22Rv1 (cell line): Measurements from ENCODE around the gene PATE2.

Experiments
- H3K27ac ChIP-seq: fragments of 450-650 bp; 2 replicates; pipeline ENCODE4 v1.5.1; 2017
- CTCF ChIP-seq: fragments of 450-650 bp; IDR thresholded peaks from 2 replicates; pipeline ENCODE4 v1.5.1; 2017; ENCODE audit warnings: mild to moderate bottlenecking
- ZFX ChIP-seq: fragments of 450-650 bp; IDR thresholded peaks from 2 replicates; pipeline ENCODE4 v1.6.1; 2017; ENCODE audit warnings: antibody characterized with exemption, borderline replicate concordance

The PATE2 gene

GRCh38 chr11:125784678-125785077 is 6.0 kb upstream of the PATE2 start:
- H3K27ac ChIP-seq, result no peak overlapping the region
- TF ChIP-seq ZFX (no peak), CTCF (no peak)

GRCh38 chr11:125777309-125777708 is 1.3 kb downstream of the PATE2 start:
- H3K27ac ChIP-seq, result no peak overlapping the region
- TF ChIP-seq ZFX (no peak), CTCF (no peak)

GRCh38 chr11:125773516-125773915 is 5.1 kb downstream of the PATE2 start:
- no peak overlapping the region for H3K27ac ChIP-seq
- TF ChIP-seq CTCF (no peak), ZFX (no peak)

- no peak overlapping the region for H3K27ac ChIP-seq
- TF ChIP-seq ZFX, result no peak
- TF ChIP-seq CTCF, result no peak
Observed at GRCh38 chr11:125772834-125773505, 5.7 kb downstream of the PATE2 start.

GRCh38 chr11:125770583-125770982 is 8.0 kb downstream of the PATE2 start:
- no peak overlapping the region for H3K27ac ChIP-seq
- TF ChIP-seq CTCF (no peak), ZFX (no peak)

GRCh38 chr11:125768336-125769046 is 10.1 kb downstream of the PATE2 start:
- no peak for TF ChIP-seq ZFX
- TF ChIP-seq CTCF, result no peak
- H3K27ac ChIP-seq, result no peak overlapping the region

GRCh38 chr11:125766251-125766650 is 12.4 kb downstream of the PATE2 start:
- TF ChIP-seq CTCF (no peak), ZFX (no peak)
- H3K27ac ChIP-seq, result no peak overlapping the region
